DND-41 (cell line): ENCODE data around the gene TCP10L.

Source experiments
- ATAC-seq: fragments of 200-7000 bp; cut with Tn5 transposase; 3 replicates; pipeline ENCODE4 v1.9.1; 2021; ENCODE audit warnings: low read depth; ENCODE audit not compliant: insufficient read depth
- DNase-seq: peaks from one replicate; pipeline ENCODE4 v3.0.0-alpha.2; 2020
- H2AFZ ChIP-seq: 2 replicates; pipeline ENCODE4 v1.6.0; 2012; ENCODE audit warnings: low read depth, low read length
- H3K27ac ChIP-seq: 2 replicates; pipeline ENCODE4 v1.5.1; 2012; ENCODE audit warnings: low read length, inconsistent platforms
- H3K27me3 ChIP-seq: fragments of 200-600 bp; sonication (generic); 2 replicates; pipeline ENCODE4 v1.6.0; 2012; ENCODE audit warnings: low read length, mild to moderate bottlenecking, inconsistent platforms; ENCODE audit not compliant: insufficient read depth, poor library complexity
- H3K36me3 ChIP-seq: 2 replicates; pipeline ENCODE4 v1.5.1; 2012; ENCODE audit warnings: low read length, inconsistent platforms; ENCODE audit not compliant: insufficient read depth
- H3K4me1 ChIP-seq: 2 replicates; pipeline ENCODE4 v1.5.1; 2012; ENCODE audit warnings: mild to moderate bottlenecking, low read length; ENCODE audit not compliant: insufficient read depth
- H3K4me2 ChIP-seq: 2 replicates; pipeline ENCODE4 v1.6.0; 2012; ENCODE audit warnings: mild to moderate bottlenecking, moderate library complexity, low read length, inconsistent platforms; ENCODE audit not compliant: insufficient read depth
- H3K4me3 ChIP-seq, 2 experiments: fragments of 200-600 bp in 1 of 2; shearing (Covaris generic) in 1 of 2; 2 replicates each; pipeline ENCODE4 v1.5.1; 2012 to 2016; ENCODE audit warnings: inconsistent platforms in 2 of 2, low read length in 2 of 2, mild to moderate bottlenecking in 2 of 2, low read depth in 1 of 2, moderate library complexity in 1 of 2
- H3K79me2 ChIP-seq: 2 replicates; pipeline ENCODE4 v1.6.0; 2012; ENCODE audit warnings: low read length, inconsistent platforms; ENCODE audit not compliant: insufficient read depth
- H3K9ac ChIP-seq: 2 replicates; pipeline ENCODE4 v1.6.0; 2012; ENCODE audit warnings: low read depth, mild to moderate bottlenecking, inconsistent platforms, low read length, moderate library complexity
- H3K9me3 ChIP-seq: 2 replicates; pipeline ENCODE4 v1.5.1; 2012; ENCODE audit warnings: low read length, moderate library complexity, mild to moderate bottlenecking, inconsistent platforms; ENCODE audit not compliant: insufficient read depth, severe bottlenecking
- H4K20me1 ChIP-seq: 2 replicates; pipeline ENCODE4 v1.6.0; 2012; ENCODE audit warnings: low read length; ENCODE audit not compliant: insufficient read depth
- EZH2 ChIP-seq: IDR thresholded peaks from 3 replicates; pipeline ENCODE4 v1.6.1; 2012; ENCODE audit warnings: borderline replicate concordance, low read depth, mild to moderate bottlenecking, moderate library complexity, low read length, inconsistent platforms; ENCODE audit not compliant: severe bottlenecking
- TF ChIP-seq, protein P1 (sequence below): IDR thresholded peaks from 2 replicates; pipeline ENCODE4 v1.5.1; 2012; ENCODE audit warnings: borderline replicate concordance, low read length, moderate library complexity, mild to moderate bottlenecking; ENCODE audit not compliant: poor library complexity, severe bottlenecking; ENCODE audit errors: extremely low read depth

The TCP10L gene

GRCh38 chr21:32539378-32539777, 45.9 kb downstream of the TCP10L start:
- H3K36me3 ChIP-seq = no peaks in the 10 kb centered on the region
- no peak overlapping the region for H3K9ac ChIP-seq
- H3K4me1 ChIP-seq = no peaks in the 10 kb centered on the region
- no peaks in the 10 kb centered on the region for H3K27me3 ChIP-seq
- ATAC-seq = no peak
- H3K4me3 ChIP-seq = no peak overlapping the region
- H3K27ac ChIP-seq = no peak overlapping the region
- no peak overlapping the region for H3K4me2 ChIP-seq
- no peaks in the 10 kb centered on the region for H3K9me3 ChIP-seq
- H2AFZ ChIP-seq = no peak overlapping the region
- H3K79me2 ChIP-seq = no peaks in the 10 kb centered on the region
- TF ChIP-seq, protein P1, sequence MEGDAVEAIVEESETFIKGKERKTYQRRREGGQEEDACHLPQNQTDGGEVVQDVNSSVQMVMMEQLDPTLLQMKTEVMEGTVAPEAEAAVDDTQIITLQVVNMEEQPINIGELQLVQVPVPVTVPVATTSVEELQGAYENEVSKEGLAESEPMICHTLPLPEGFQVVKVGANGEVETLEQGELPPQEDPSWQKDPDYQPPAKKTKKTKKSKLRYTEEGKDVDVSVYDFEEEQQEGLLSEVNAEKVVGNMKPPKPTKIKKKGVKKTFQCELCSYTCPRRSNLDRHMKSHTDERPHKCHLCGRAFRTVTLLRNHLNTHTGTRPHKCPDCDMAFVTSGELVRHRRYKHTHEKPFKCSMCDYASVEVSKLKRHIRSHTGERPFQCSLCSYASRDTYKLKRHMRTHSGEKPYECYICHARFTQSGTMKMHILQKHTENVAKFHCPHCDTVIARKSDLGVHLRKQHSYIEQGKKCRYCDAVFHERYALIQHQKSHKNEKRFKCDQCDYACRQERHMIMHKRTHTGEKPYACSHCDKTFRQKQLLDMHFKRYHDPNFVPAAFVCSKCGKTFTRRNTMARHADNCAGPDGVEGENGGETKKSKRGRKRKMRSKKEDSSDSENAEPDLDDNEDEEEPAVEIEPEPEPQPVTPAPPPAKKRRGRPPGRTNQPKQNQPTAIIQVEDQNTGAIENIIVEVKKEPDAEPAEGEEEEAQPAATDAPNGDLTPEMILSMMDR = no peak
- no peak for TF ChIP-seq EZH2
- no peak for DNase-seq
- no peaks in the 10 kb centered on the region for H4K20me1 ChIP-seq

DNA sequence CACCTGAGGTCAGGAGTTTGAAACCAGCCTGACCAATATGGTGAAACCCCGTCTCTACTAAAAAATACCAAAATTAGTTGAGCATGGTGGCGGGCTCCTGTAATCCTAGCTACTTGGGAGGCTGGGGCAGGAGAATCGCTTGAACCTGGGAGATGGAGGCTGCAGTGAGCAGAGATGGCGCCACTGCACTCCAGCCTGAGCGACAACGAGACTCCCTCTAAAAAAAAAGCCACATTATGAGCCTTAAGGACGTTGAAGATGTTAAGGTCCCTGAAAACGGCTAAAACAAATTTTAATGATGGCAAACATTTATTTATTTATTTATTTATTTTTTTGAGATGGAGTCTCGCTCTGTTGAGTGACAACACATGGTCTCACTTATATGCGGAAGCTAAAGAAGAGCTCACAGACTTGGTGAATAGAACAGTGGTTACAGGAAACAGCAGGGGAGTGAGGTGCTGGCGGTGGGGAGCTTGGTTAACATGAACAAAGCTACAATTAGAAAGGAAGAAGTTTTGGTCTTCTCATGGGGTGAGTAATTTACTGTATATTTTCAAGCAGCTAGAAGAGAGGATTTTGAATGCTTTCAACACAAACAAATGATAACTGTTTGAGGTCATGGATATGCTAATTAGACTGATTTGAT, 47.1 kb downstream of the TCP10L start:
- TF ChIP-seq EZH2 = no peak
- TF ChIP-seq, protein P1 = no peak
- no peaks in the 10 kb centered on the region for H3K27me3 ChIP-seq
- H3K27ac ChIP-seq = no peak overlapping the region
- H3K9me3 ChIP-seq = no peaks in the 10 kb centered on the region
- no peaks in the 10 kb centered on the region for H4K20me1 ChIP-seq
- DNase-seq (no peak), ATAC-seq (no peak; the same call in 2 of the 3 replicates)
- H3K4me2 ChIP-seq = no peak overlapping the region
- H3K4me1 ChIP-seq = no peaks in the 10 kb centered on the region
- no peak overlapping the region for H2AFZ ChIP-seq
- no peak overlapping the region for H3K9ac ChIP-seq
- H3K79me2 ChIP-seq = no peaks in the 10 kb centered on the region
- no peaks in the 10 kb centered on the region for H3K36me3 ChIP-seq
- H3K4me3 ChIP-seq = no peak overlapping the region

GRCh38 chr21:32537569-32537881, 47.8 kb downstream of the TCP10L start:
- Histone ChIP-seq H3K27me3 (no peaks in the 10 kb centered on the region), H3K27ac (no peak overlapping the region), H3K4me3 (no peak overlapping the region), H3K4me1 (no peaks in the 10 kb centered on the region), H4K20me1 (no peaks in the 10 kb centered on the region), H3K9ac (no peak overlapping the region), H3K36me3 (no peaks in the 10 kb centered on the region), H3K4me2 (no peak overlapping the region), H3K9me3 (no peaks in the 10 kb centered on the region), H2AFZ (no peak overlapping the region), H3K79me2 (no peaks in the 10 kb centered on the region)
- no peak for ATAC-seq
- TF ChIP-seq EZH2 = no peak
- TF ChIP-seq, protein P1 = no peak
- no peak for DNase-seq
